ENCODE data around the gene ZNF512B.
"Not testable (repeated sequence)": the region's sequence is repeated elsewhere in the genome, so short reads cannot be mapped to it uniquely, and the experiment has no call there.

GRCh38 chr20:64012385-64013154 is 42.8 kb upstream of the ZNF512B start:
- TF ChIP-seq CEBPB (IDR thresholded peaks at IDR 0.05); GATA3 (IDR thresholded peaks at IDR 0.05; ENCODE audit: borderline replicate concordance); CTCF (IDR thresholded peaks at IDR 0.05); RAD21 (conservative IDR thresholded peaks at IDR 0.05 in 1 of 2, IDR thresholded peaks at IDR 0.05 in 1 of 2); CHD2 (IDR thresholded peaks at IDR 0.05; ENCODE audit: low read length, partially characterized antibody): not testable (repeated sequence)

Measured in A549 (cell line).